WTC11 (cell line): Measurements from ENCODE around the gene TRIM62. TPM values are rescaled to one million over a fixed set of nuclear protein-coding genes. Genes with fewer than 3 reads are reported as not detected.

Experiments
- ATAC-seq: fragments of 200-7000 bp; cut with Tn5 transposase; 2 replicates; pipeline ENCODE4 v1.10.0; 2021; ENCODE audit warnings: mild to moderate bottlenecking, moderate library complexity
- CTCF ChIA-PET: fragments of 300-600 bp; sonication (Branson Sonifier 250); formaldehyde crosslinking; loops from one replicate; lab custom pipeline; 2021; ENCODE audit warnings: antibody characterized with exemption; lab: Charles Lee
- POLR2A ChIA-PET: fragments of 350-600 bp; sonication (Branson Sonifier 250); formaldehyde crosslinking; loops from one replicate; lab custom pipeline; 2021; ENCODE audit warnings: antibody characterized with exemption; lab: Charles Lee
- DNase-seq: peaks from one replicate; pipeline ENCODE4 v3.0.0; 2021; ENCODE audit warnings: low spot score
- H3K27ac Mint-ChIP-seq: 2 replicates; pipeline ENCODE4 v1.8.0; 2021; ENCODE audit warnings: mixed read lengths
- H3K27me3 Mint-ChIP-seq: 2 replicates; pipeline ENCODE4 v1.8.0; 2021; ENCODE audit warnings: low read depth, mild to moderate bottlenecking, moderate library complexity, mixed read lengths
- H3K36me3 Mint-ChIP-seq: 2 replicates; pipeline ENCODE4 v1.8.0; 2021; ENCODE audit warnings: mixed read lengths
- H3K4me1 Mint-ChIP-seq: 2 replicates; pipeline ENCODE4 v1.8.0; 2022; ENCODE audit warnings: mixed read lengths
- H3K4me3 Mint-ChIP-seq: 2 replicates; pipeline ENCODE4 v1.8.0; 2021; ENCODE audit warnings: mild to moderate bottlenecking, moderate library complexity, mixed read lengths
- H3K9me3 Mint-ChIP-seq: 2 replicates; pipeline ENCODE4 v1.8.0; 2021; ENCODE audit warnings: mixed read lengths
- AFF4 ChIP-seq: sonication (generic); formaldehyde crosslinking; IDR thresholded peaks from 2 replicates; pipeline ENCODE4 v1.8.1; 2023; ENCODE audit warnings: mild to moderate bottlenecking, missing genetic modification reagents, borderline replicate concordance
- CREB1 ChIP-seq: sonication (generic); formaldehyde crosslinking; IDR thresholded peaks from 2 replicates; pipeline ENCODE4 v1.8.0; 2023; ENCODE audit warnings: mild to moderate bottlenecking, missing genetic modification reagents
- ERG ChIP-seq: fragments of 250-450 bp; sonication (Bioruptor Pico); IDR thresholded peaks from 2 replicates; pipeline ENCODE4 v1.8.0; 2021; ENCODE audit warnings: mild to moderate bottlenecking
- FOXP1 ChIP-seq: sonication (generic); formaldehyde crosslinking; IDR thresholded peaks from 2 replicates; pipeline ENCODE4 v1.8.0; 2022; ENCODE audit warnings: missing genetic modification reagents, mild to moderate bottlenecking, moderate library complexity, borderline replicate concordance
- GTF2I ChIP-seq: fragments of 250-450 bp; sonication (Bioruptor Pico); conservative IDR thresholded peaks from 2 replicates; pipeline ENCODE4 v1.4.0; 2021; ENCODE audit warnings: mild to moderate bottlenecking
- HMGXB4 ChIP-seq: sonication (generic); formaldehyde crosslinking; IDR thresholded peaks from 2 replicates; pipeline ENCODE4 v1.8.1; 2023; ENCODE audit warnings: mild to moderate bottlenecking, moderate library complexity, missing genetic modification reagents
- MAX ChIP-seq: sonication (generic); formaldehyde crosslinking; IDR thresholded peaks from 2 replicates; pipeline ENCODE4 v1.8.0; 2022; ENCODE audit warnings: mild to moderate bottlenecking, missing genetic modification reagents
- MXD4 ChIP-seq: fragments of 250-450 bp; sonication (Bioruptor Pico); IDR thresholded peaks from 2 replicates; pipeline ENCODE4 v1.8.0; 2021; ENCODE audit warnings: mild to moderate bottlenecking, moderate library complexity, borderline replicate concordance
- RORB ChIP-seq: fragments of 250-450 bp; sonication (Bioruptor Pico); IDR thresholded peaks from 2 replicates; pipeline ENCODE4 v1.9.0; 2021; ENCODE audit warnings: mild to moderate bottlenecking
- SP1 ChIP-seq: sonication (generic); formaldehyde crosslinking; conservative IDR thresholded peaks from 2 replicates; pipeline ENCODE4 v1.8.1; 2022; ENCODE audit warnings: missing genetic modification reagents
- TCF7 ChIP-seq: sonication (generic); formaldehyde crosslinking; IDR thresholded peaks from 2 replicates; pipeline ENCODE4 v1.8.0; 2022; ENCODE audit warnings: mild to moderate bottlenecking, low read depth, missing genetic modification reagents, moderate library complexity
- TEAD4 ChIP-seq: sonication (generic); formaldehyde crosslinking; IDR thresholded peaks from 2 replicates; pipeline ENCODE4 v1.8.0; 2022; ENCODE audit warnings: mild to moderate bottlenecking, missing genetic modification reagents
- ZNF121 ChIP-seq: sonication (generic); formaldehyde crosslinking; IDR thresholded peaks from 2 replicates; pipeline ENCODE4 v1.8.0; 2023; ENCODE audit warnings: missing genetic modification reagents
- ZNF219 ChIP-seq: sonication (generic); formaldehyde crosslinking; IDR thresholded peaks from 2 replicates; pipeline ENCODE4 v1.8.0; 2023; ENCODE audit warnings: missing genetic modification reagents, mild to moderate bottlenecking, borderline replicate concordance
- ZNF232 ChIP-seq: sonication (generic); formaldehyde crosslinking; IDR thresholded peaks from 2 replicates; pipeline ENCODE4 v1.8.0; 2022; ENCODE audit warnings: mild to moderate bottlenecking, missing genetic modification reagents
- total RNA-seq: library from RNA; stranded (reverse); gene quantifications from 3 replicates; pipeline ENCODE4 v1.2.3, GENCODE V29; 2021
- TF ChIP-seq, protein P1 (sequence below): sonication (generic); formaldehyde crosslinking; conservative IDR thresholded peaks from 2 replicates; pipeline ENCODE4 v1.8.1; 2022; ENCODE audit warnings: mild to moderate bottlenecking, missing genetic modification reagents
- TF ChIP-seq, protein P2 (sequence below): sonication (generic); formaldehyde crosslinking; IDR thresholded peaks from 2 replicates; pipeline ENCODE4 v1.8.0; 2023; ENCODE audit warnings: mild to moderate bottlenecking, missing genetic modification reagents
- TF ChIP-seq, protein P3 (sequence below): fragments of 250-450 bp; sonication (Bioruptor Pico); IDR thresholded peaks from 2 replicates; pipeline ENCODE4 v1.9.0; 2021; ENCODE audit warnings: moderate library complexity, mild to moderate bottlenecking, inconsistent platforms, borderline replicate concordance
- TF ChIP-seq, protein P4 (sequence below): fragments of 200-600 bp; IDR thresholded peaks from 2 replicates; pipeline ENCODE4 v1.8.0; 2022; ENCODE audit warnings: antibody characterized with exemption
- TF ChIP-seq, protein P5 (sequence below): sonication (generic); formaldehyde crosslinking; IDR thresholded peaks from 2 replicates; pipeline ENCODE4 v1.8.0; 2022; ENCODE audit warnings: mild to moderate bottlenecking, missing genetic modification reagents

The TRIM62 gene
- total RNA-seq, 1 experiment from 2014 or later = 13.6 TPM

DNA sequence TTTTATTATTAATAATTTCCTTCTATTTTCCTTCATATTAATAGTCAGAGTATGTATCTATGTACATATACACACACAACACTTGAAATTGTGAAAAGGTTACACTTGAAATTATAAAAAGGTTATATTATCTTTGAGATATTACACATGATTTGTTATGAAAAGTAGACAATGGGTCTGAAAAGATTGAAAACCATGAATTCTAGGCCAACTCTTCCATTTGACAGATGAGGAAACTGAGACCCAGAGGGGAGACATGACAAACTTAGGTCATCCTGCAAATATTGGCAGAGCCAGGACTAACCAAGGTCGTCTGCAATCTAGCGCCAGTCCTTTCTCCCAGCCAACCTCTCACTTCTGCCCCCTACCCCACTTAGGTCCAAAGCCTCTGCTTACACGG is 33.2 kb downstream of the TRIM62 start:
- Mint-ChIP-seq H3K36me3 (peaks cover 10% of the 10 kb centered on the region), H3K9me3 (no peaks in the 10 kb centered on the region), H3K4me3 (no peak overlapping the region), H3K27me3 (no peaks in the 10 kb centered on the region; the same call in 1 of the 2 replicates), H3K4me1 (peaks cover 40% of the 10 kb centered on the region), H3K27ac (no peak overlapping the region; the same call in 1 of the 2 replicates)
- ChIA-PET POLR2A (no interaction called here), CTCF (interaction anchor here (0.7 to 1.1 kb wide), 11 partner anchors 9 to 82 kb away, joined by 3 to 23 read pairs (median 5); partner anchors contain the start of gene TRIM62)
- no peak for TF ChIP-seq ERG (CRISPR knock-in tag)
- TF ChIP-seq TEAD4 = no peak
- no peak for TF ChIP-seq MAX (CRISPR knock-in tag)
- no peak for TF ChIP-seq FOXP1 (CRISPR knock-in tag)
- no peak for TF ChIP-seq MXD4 (CRISPR knock-in tag)
- no peak for TF ChIP-seq SP1 (CRISPR knock-in tag)
- no peak for TF ChIP-seq ZNF219 (CRISPR knock-in tag)
- no peak for TF ChIP-seq HMGXB4 (CRISPR knock-in tag)
- TF ChIP-seq, protein P1, sequence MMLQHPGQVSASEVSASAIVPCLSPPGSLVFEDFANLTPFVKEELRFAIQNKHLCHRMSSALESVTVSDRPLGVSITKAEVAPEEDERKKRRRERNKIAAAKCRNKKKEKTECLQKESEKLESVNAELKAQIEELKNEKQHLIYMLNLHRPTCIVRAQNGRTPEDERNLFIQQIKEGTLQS (CRISPR knock-in tag) = no peak
- TF ChIP-seq ZNF121 = no peak
- TF ChIP-seq, protein P2, sequence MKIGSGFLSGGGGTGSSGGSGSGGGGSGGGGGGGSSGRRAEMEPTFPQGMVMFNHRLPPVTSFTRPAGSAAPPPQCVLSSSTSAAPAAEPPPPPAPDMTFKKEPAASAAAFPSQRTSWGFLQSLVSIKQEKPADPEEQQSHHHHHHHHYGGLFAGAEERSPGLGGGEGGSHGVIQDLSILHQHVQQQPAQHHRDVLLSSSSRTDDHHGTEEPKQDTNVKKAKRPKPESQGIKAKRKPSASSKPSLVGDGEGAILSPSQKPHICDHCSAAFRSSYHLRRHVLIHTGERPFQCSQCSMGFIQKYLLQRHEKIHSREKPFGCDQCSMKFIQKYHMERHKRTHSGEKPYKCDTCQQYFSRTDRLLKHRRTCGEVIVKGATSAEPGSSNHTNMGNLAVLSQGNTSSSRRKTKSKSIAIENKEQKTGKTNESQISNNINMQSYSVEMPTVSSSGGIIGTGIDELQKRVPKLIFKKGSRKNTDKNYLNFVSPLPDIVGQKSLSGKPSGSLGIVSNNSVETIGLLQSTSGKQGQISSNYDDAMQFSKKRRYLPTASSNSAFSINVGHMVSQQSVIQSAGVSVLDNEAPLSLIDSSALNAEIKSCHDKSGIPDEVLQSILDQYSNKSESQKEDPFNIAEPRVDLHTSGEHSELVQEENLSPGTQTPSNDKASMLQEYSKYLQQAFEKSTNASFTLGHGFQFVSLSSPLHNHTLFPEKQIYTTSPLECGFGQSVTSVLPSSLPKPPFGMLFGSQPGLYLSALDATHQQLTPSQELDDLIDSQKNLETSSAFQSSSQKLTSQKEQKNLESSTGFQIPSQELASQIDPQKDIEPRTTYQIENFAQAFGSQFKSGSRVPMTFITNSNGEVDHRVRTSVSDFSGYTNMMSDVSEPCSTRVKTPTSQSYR (CRISPR knock-in tag) = no peak
- no peak for TF ChIP-seq AFF4 (CRISPR knock-in tag)
- TF ChIP-seq CREB1 (CRISPR knock-in tag) = no peak
- TF ChIP-seq ZNF232 (CRISPR knock-in tag) = no peak
- ATAC-seq (no peak), DNase-seq (no peak)

- peak; percentile 47 for DNase-seq
- ChIA-PET CTCF (interaction anchor here (0.7 to 1.1 kb wide), 14 partner anchors 8 to 148 kb away, joined by 3 to 23 read pairs (median 5); partner anchors contain the start of gene TRIM62), POLR2A (interaction anchor here (0.6 kb wide), 1 partner anchor 22 kb away, joined by 3 read pairs; no protein-coding TSS in a partner anchor)
- H3K36me3 Mint-ChIP-seq = peaks cover 8% of the 10 kb centered on the region
- no peak overlapping the region for H3K4me3 Mint-ChIP-seq
- H3K4me1 Mint-ChIP-seq = peaks cover 41% of the 10 kb centered on the region
- no peaks in the 10 kb centered on the region; the same call in 1 of the 2 replicates for H3K27me3 Mint-ChIP-seq
- ATAC-seq = no peak
- H3K9me3 Mint-ChIP-seq = no peaks in the 10 kb centered on the region
- H3K27ac Mint-ChIP-seq = no peak overlapping the region
- no peak for TF ChIP-seq ZNF232 (CRISPR knock-in tag)
- TF ChIP-seq GTF2I = no peak
- TF ChIP-seq, protein P3, sequence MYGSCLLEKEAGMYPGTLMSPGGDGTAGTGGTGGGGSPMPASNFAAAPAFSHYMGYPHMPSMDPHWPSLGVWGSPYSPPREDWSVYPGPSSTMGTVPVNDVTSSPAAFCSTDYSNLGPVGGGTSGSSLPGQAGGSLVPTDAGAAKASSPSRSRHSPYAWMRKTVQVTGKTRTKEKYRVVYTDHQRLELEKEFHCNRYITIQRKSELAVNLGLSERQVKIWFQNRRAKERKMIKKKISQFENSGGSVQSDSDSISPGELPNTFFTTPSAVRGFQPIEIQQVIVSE (CRISPR knock-in tag) = no peak
- TF ChIP-seq RORB (CRISPR knock-in tag) = no peak
- TF ChIP-seq, protein P4, sequence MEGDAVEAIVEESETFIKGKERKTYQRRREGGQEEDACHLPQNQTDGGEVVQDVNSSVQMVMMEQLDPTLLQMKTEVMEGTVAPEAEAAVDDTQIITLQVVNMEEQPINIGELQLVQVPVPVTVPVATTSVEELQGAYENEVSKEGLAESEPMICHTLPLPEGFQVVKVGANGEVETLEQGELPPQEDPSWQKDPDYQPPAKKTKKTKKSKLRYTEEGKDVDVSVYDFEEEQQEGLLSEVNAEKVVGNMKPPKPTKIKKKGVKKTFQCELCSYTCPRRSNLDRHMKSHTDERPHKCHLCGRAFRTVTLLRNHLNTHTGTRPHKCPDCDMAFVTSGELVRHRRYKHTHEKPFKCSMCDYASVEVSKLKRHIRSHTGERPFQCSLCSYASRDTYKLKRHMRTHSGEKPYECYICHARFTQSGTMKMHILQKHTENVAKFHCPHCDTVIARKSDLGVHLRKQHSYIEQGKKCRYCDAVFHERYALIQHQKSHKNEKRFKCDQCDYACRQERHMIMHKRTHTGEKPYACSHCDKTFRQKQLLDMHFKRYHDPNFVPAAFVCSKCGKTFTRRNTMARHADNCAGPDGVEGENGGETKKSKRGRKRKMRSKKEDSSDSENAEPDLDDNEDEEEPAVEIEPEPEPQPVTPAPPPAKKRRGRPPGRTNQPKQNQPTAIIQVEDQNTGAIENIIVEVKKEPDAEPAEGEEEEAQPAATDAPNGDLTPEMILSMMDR = peak; percentile 29; the same call in 1 of the 2 replicates
- TF ChIP-seq TCF7 (CRISPR knock-in tag) = no peak
- TF ChIP-seq, protein P5, sequence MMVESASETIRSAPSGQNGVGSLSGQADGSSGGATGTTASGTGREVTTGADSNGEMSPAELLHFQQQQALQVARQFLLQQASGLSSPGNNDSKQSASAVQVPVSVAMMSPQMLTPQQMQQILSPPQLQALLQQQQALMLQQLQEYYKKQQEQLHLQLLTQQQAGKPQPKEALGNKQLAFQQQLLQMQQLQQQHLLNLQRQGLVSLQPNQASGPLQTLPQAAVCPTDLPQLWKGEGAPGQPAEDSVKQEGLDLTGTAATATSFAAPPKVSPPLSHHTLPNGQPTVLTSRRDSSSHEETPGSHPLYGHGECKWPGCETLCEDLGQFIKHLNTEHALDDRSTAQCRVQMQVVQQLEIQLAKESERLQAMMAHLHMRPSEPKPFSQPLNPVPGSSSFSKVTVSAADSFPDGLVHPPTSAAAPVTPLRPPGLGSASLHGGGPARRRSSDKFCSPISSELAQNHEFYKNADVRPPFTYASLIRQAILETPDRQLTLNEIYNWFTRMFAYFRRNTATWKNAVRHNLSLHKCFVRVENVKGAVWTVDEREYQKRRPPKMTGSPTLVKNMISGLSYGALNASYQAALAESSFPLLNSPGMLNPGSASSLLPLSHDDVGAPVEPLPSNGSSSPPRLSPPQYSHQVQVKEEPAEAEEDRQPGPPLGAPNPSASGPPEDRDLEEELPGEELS (CRISPR knock-in tag) = no peak
Measured at GRCh38 chr1:33147997-33148314, 33.9 kb downstream of the TRIM62 start.
